ENCODE measurements around the gene ASCL5. TPM values are rescaled to one million over a fixed set of nuclear protein-coding genes. Genes with fewer than 3 reads are reported as not detected.

The ASCL5 gene
- total RNA-seq, 1 donor from 2014 or later = not detected

- intact Hi-C loops (cut with micrococcal nuclease) = no loop called here
- DNase-seq (no peak), ATAC-seq (no peak)
These were observed 31.4 kb downstream of the ASCL5 start for GRCh38 chr1:201095581-201095980.

- DNase-seq (no peak), ATAC-seq (no peak)
- intact Hi-C loops (cut with micrococcal nuclease) = no loop called here
These were observed 32.2 kb downstream of the ASCL5 start for GRCh38 chr1:201094832-201095231.

- intact Hi-C loops (cut with micrococcal nuclease) = no loop called here
- ATAC-seq (no peak), DNase-seq (no peak)
These were observed 33.0 kb downstream of the ASCL5 start for GRCh38 chr1:201093962-201094361.

GRCh38 chr1:201093561-201093960 is 33.4 kb downstream of the ASCL5 start:
- intact Hi-C loops (cut with micrococcal nuclease) = no loop called here
- DNase-seq (no peak), ATAC-seq (no peak)

GRCh38 chr1:201092738-201093137 is 34.2 kb downstream of the ASCL5 start:
- ATAC-seq (no peak), DNase-seq (no peak)
- intact Hi-C loops (cut with micrococcal nuclease) = no loop called here

- ATAC-seq = no peak
- DNase-seq = no peak
- intact Hi-C loops (cut with micrococcal nuclease) = no loop called here
These were observed 35.7 kb downstream of the ASCL5 start for GRCh38 chr1:201091256-201091655.

GRCh38 chr1:201090541-201090940 is 36.4 kb downstream of the ASCL5 start:
- intact Hi-C loops (cut with micrococcal nuclease) = no loop called here
- ATAC-seq (no peak), DNase-seq (no peak)

GRCh38 chr1:201089596-201089995 is 37.4 kb downstream of the ASCL5 start:
- intact Hi-C loops (cut with micrococcal nuclease) = no loop called here
- ATAC-seq (no peak), DNase-seq (no peak)

- intact Hi-C loops (cut with micrococcal nuclease) = no loop called here
- DNase-seq (no peak), ATAC-seq (no peak)
These were observed 38.0 kb downstream of the ASCL5 start for GRCh38 chr1:201088901-201089525.

GRCh38 chr1:201088395-201088794 is 38.6 kb downstream of the ASCL5 start:
- ATAC-seq = no peak
- intact Hi-C loops (cut with micrococcal nuclease) = no loop called here
- no peak for DNase-seq

GRCh38 chr1:201085902-201086735 is 40.9 kb downstream of the ASCL5 start:
- intact Hi-C loops (cut with micrococcal nuclease) = no loop called here
- ATAC-seq (peak; percentile 75), DNase-seq (peak; percentile 56)

GRCh38 chr1:201084295-201084694 is 42.7 kb downstream of the ASCL5 start:
- no peak for ATAC-seq
- intact Hi-C loops (cut with micrococcal nuclease) = no loop called here
- no peak for DNase-seq

GRCh38 chr1:201083741-201084140 is 43.2 kb downstream of the ASCL5 start:
- ATAC-seq = no peak
- intact Hi-C loops (cut with micrococcal nuclease) = no loop called here
- DNase-seq = no peak

GRCh38 chr1:201080135-201080534 is 46.8 kb downstream of the ASCL5 start:
- ATAC-seq (no peak), DNase-seq (no peak)
- intact Hi-C loops (cut with micrococcal nuclease) = no loop called here

- intact Hi-C loops (cut with micrococcal nuclease) = no loop called here
- ATAC-seq = no peak
- DNase-seq = no peak
These were observed 49.2 kb downstream of the ASCL5 start for GRCh38 chr1:201077736-201078135.

- DNase-seq (no peak), ATAC-seq (no peak)
- intact Hi-C loops (cut with micrococcal nuclease) = no loop called here
These were observed 49.9 kb downstream of the ASCL5 start for GRCh38 chr1:201077116-201077515.

GRCh38 chr1:201076092-201076491 is 50.9 kb downstream of the ASCL5 start:
- intact Hi-C loops (cut with micrococcal nuclease) = no loop called here
- DNase-seq (no peak), ATAC-seq (no peak)

GRCh38 chr1:201074018-201074417 is 53.0 kb downstream of the ASCL5 start:
- ATAC-seq (no peak), DNase-seq (no peak)
- intact Hi-C loops (cut with micrococcal nuclease) = no loop called here

GRCh38 chr1:201072922-201073321 is 54.1 kb downstream of the ASCL5 start:
- intact Hi-C loops (cut with micrococcal nuclease) = no loop called here
- ATAC-seq (peak; percentile 43), DNase-seq (no peak)

- ATAC-seq (no peak), DNase-seq (no peak)
- intact Hi-C loops (cut with micrococcal nuclease) = no loop called here
These were observed 54.8 kb downstream of the ASCL5 start for GRCh38 chr1:201072149-201072548.

- intact Hi-C loops (cut with micrococcal nuclease) = no loop called here
- no peak for DNase-seq
- ATAC-seq = no peak
These were observed 57.3 kb downstream of the ASCL5 start for GRCh38 chr1:201069636-201070035.

All from left ventricle myocardium superior (tissue), 1 donor.